B cell (primary cell): ENCODE measurements around the gene CTPS2. TPM values are rescaled to one million over a fixed set of nuclear protein-coding genes. Genes with fewer than 3 reads are reported as not detected.
A peak's percentile ranks its signal among the peaks of the same experiment; 100 is the strongest.

ENCODE experiments used
- ATAC-seq: fragments of 200-7000 bp; cut with Tn5 transposase; one replicate; pipeline ENCODE4 v1.10.0; 2021; ENCODE audit warnings: low read depth, mild to moderate bottlenecking, moderate number of reproducible peaks, moderate library complexity
- CTCF ChIA-PET: fragments of 350-600 bp; sonication (Branson Sonifier 250); formaldehyde crosslinking; loops from one replicate; lab custom pipeline; 2021; ENCODE audit warnings: antibody characterized with exemption, inconsistent platforms; lab: Charles Lee
- POLR2A ChIA-PET: fragments of 350-600 bp; sonication (Branson Sonifier 250); formaldehyde crosslinking; loops from one replicate; lab custom pipeline; 2021; ENCODE audit warnings: antibody characterized with exemption; lab: Charles Lee
- DNase-seq: peaks from one replicate; pipeline ENCODE4 v3.0.0; 2013
- H2AFZ ChIP-seq: 2 replicates; pipeline ENCODE4 v1.6.1; 2012; ENCODE audit warnings: mild to moderate bottlenecking, low read depth, low read length; ENCODE audit not compliant: insufficient read depth, poor library complexity, severe bottlenecking
- H3K27ac ChIP-seq, 2 donors: 1 replicate in 1 of 2; 2 replicates in 1 of 2; pipeline ENCODE4 v1.5.1; 2012 to 2013; ENCODE audit warnings: low read length in 2 of 2, mild to moderate bottlenecking in 2 of 2, moderate library complexity in 1 of 2
- H3K27me3 ChIP-seq, 4 experiments: fragments of 200-600 bp in 1 of 4; sonication (generic) in 1 of 4; replicated peaks in 1 of 4; 1 replicate in 2 of 4; 2 replicates in 2 of 4; pipeline versions ENCODE4 v1.6.1 to v1.7.0; 2013 to 2016; ENCODE audit warnings: low read length in 3 of 4, mild to moderate bottlenecking in 2 of 4, mixed read lengths in 1 of 4, moderate library complexity in 1 of 4; ENCODE audit not compliant: insufficient read depth in 4 of 4, control insufficient read depth in 3 of 4; ENCODE audit errors: control extremely low read depth in 1 of 4
- H3K36me3 ChIP-seq, 2 experiments: replicated peaks in 1 of 2; 1 replicate in 1 of 2; 2 replicates in 1 of 2; pipeline versions ENCODE4 v1.6.1 to v1.7.1; 2013; ENCODE audit warnings: low read length in 1 of 2; ENCODE audit not compliant: insufficient read depth in 2 of 2, control insufficient read depth in 1 of 2; ENCODE audit errors: control extremely low read depth in 1 of 2, extremely low read depth in 1 of 2
- H3K4me1 ChIP-seq, 2 donors: fragments of 200-600 bp in 1 of 2; sonication (generic) in 1 of 2; 1 replicate in 1 of 2; 2 replicates in 1 of 2; pipeline versions ENCODE4 v1.5.1 to v1.6.1; 2013 to 2017; ENCODE audit warnings: low read length in 2 of 2; ENCODE audit not compliant: control insufficient read depth in 2 of 2, insufficient read depth in 2 of 2
- H3K4me2 ChIP-seq: replicated peaks from 2 replicates; pipeline ENCODE3; 2012; ENCODE audit warnings: mild to moderate bottlenecking, low read depth, low read length; ENCODE audit not compliant: poor library complexity, severe bottlenecking
- H3K4me3 ChIP-seq, 5 experiments: fragments of 200-600 bp in 1 of 5; sonication (generic) in 1 of 5; 1 replicate in 3 of 5; 2 replicates in 2 of 5; pipeline versions ENCODE4 v1.5.1 to v1.7.0; 2011 to 2016; ENCODE audit warnings: low read length in 4 of 5, mild to moderate bottlenecking in 4 of 5, low read depth in 2 of 5, control low read depth in 1 of 5, moderate library complexity in 1 of 5; ENCODE audit not compliant: insufficient read depth in 1 of 5; ENCODE audit errors: control extremely low read depth in 1 of 5, extremely low read depth in 1 of 5
- H3K79me2 ChIP-seq: fragments of 200-600 bp; sonication (generic); one replicate; pipeline ENCODE4 v1.6.0; 2016; ENCODE audit warnings: low read length; ENCODE audit not compliant: control insufficient read depth, insufficient read depth
- H3K9ac ChIP-seq: fragments of 200-600 bp; sonication (generic); 2 replicates; pipeline ENCODE4 v1.6.1; 2017; ENCODE audit warnings: mild to moderate bottlenecking, low read length, moderate library complexity
- H3K9me3 ChIP-seq, 3 donors: one replicate each; pipeline versions ENCODE4 v1.6.1 to v1.7.1; 2013; ENCODE audit warnings: low read length in 2 of 3; ENCODE audit not compliant: control insufficient read depth in 2 of 3, insufficient read depth in 1 of 3; ENCODE audit errors: control extremely low read depth in 1 of 3
- H4K20me1 ChIP-seq: 2 replicates; pipeline ENCODE4 v1.6.0; 2012; ENCODE audit warnings: mild to moderate bottlenecking, low read length; ENCODE audit not compliant: insufficient read depth, control insufficient read depth, poor library complexity, severe bottlenecking
- H3K27ac Mint-ChIP-seq: one replicate; pipeline ENCODE4 v1.8.0; 2021; ENCODE audit warnings: mixed read lengths
- H3K27me3 Mint-ChIP-seq: one replicate; pipeline ENCODE4 v1.8.0; 2021; ENCODE audit warnings: mixed read lengths
- H3K4me1 Mint-ChIP-seq: one replicate; pipeline ENCODE4 v1.8.0; 2021; ENCODE audit warnings: mixed read lengths
- H3K4me3 Mint-ChIP-seq: one replicate; pipeline ENCODE4 v1.8.0; 2021; ENCODE audit warnings: mixed read lengths
- H3K9me3 Mint-ChIP-seq: one replicate; pipeline ENCODE4 v1.8.0; 2022; ENCODE audit warnings: mixed read lengths; ENCODE audit not compliant: insufficient read depth
- CTCF ChIP-seq: fragments of 200-600 bp; IDR thresholded peaks from one replicate; pipeline ENCODE4 v1.8.0; 2022; ENCODE audit warnings: antibody characterized with exemption, mild to moderate bottlenecking
- EZH2 ChIP-seq: IDR thresholded peaks from 2 replicates; pipeline ENCODE4 v1.6.1; 2012; ENCODE audit warnings: borderline replicate concordance, low read depth, mild to moderate bottlenecking, moderate library complexity, low read length; ENCODE audit not compliant: insufficient read depth, poor library complexity, severe bottlenecking
- WGBS: methylation state at CpG from one replicate; pipeline ENCODE4 v1.1.5; 2013; ENCODE audit warnings: missing lambda C conversion rate; ENCODE audit not compliant: insufficient coverage; 5-methylcytosine and 5-hydroxymethylcytosine counted together
- intact Hi-C: fragments of 100-400 bp; cut with micrococcal nuclease; formaldehyde crosslinking; loops from one replicate; pipeline ENCODE4 v1.10.0; 2022
- polyA plus RNA-seq: library from polyadenylated mRNA; depleted of rRNA; stranded (reverse); fragments of >200 nt; gene quantifications from 2 replicates; pipeline ENCODE4 v1.2.3, GENCODE V29; 2012
- total RNA-seq, 2 donors: library from RNA; stranded (reverse); fragments of 120-200 nt in 1 of 2; gene quantifications; 1 replicate in 1 of 2; 2 replicates in 1 of 2; pipeline versions ENCODE4 v1.2.3 to v1.2.4, GENCODE V29; 2013 to 2022

Gene CTPS2
- total and polyA plus RNA-seq, 2 donors (not counting 1 experiment from before 2014, with no cell fraction given): 2.5 to 11.7 TPM

- H3K27ac ChIP-seq: no peak overlapping the region
- no peak overlapping the region for H2AFZ ChIP-seq
- H3K36me3 ChIP-seq: no peaks in the 10 kb centered on the region
- Mint-ChIP-seq H3K27ac (no peak overlapping the region), H3K4me1 (peaks cover 25% of the 10 kb centered on the region), H3K4me3 (no peak overlapping the region), H3K27me3 (no peaks in the 10 kb centered on the region), H3K9me3 (no peaks in the 10 kb centered on the region)
- no peak overlapping the region for H3K9ac ChIP-seq
- H3K4me2 ChIP-seq: no peak overlapping the region
- ChIA-PET POLR2A (no interaction called here), CTCF (no interaction called here)
- WGBS: 100% methylated on average over 1 of the region's 8 CpGs
- H3K4me3 ChIP-seq: no peak overlapping the region
- H3K4me1 ChIP-seq: peaks cover 12 to 18% of the 10 kb centered on the region in 2 donors
- TF ChIP-seq CTCF (no peak), EZH2 (no peak)
- H3K9me3 ChIP-seq: no peaks in the 10 kb centered on the region
- ATAC-seq (no peak), DNase-seq (no peak)
- H3K79me2 ChIP-seq: peaks cover 13% of the 10 kb centered on the region
- no peaks in the 10 kb centered on the region for H4K20me1 ChIP-seq
- H3K27me3 ChIP-seq: no peaks in the 10 kb centered on the region
- intact Hi-C loops: loop anchor here (10.0 kb wide), 1 partner anchor 1020 kb away; the partner anchor contains the start of gene SCML1
Measured at GRCh38 chrX:16714504-16714903, 2.0 kb upstream of the CTPS2 start.

DNA sequence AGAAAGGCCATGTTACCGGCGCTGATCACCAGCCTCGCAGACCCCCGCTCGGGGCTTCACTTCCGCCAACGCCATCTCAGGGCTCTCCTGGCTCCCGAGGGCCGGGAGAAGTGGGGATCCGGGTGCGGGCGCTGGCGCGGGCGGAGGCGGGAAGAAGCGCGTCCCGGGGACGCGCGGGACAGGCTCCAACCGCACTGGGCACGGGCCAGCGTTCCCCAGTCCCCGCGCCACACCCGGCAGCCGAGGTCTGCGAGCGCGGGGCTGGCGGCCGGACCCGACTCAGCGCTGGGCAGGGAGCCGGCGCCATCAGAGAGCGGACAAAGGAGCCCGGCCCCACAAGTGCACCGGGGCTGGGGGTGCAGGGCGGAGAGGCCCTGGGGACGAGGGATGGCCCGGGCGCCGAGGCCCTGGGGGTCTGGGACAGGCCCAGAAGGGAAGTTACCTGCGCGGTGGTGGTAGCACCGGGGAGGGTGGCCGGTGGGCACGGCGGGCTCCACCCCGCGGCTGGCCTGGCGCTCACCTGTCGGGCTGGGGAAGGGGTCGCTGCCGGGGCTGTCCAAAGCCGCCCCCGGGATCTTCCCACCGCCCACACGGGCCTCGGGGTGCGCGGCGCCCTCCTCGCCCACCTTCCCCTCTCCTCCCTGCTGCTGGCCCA is 449 bp downstream of the CTPS2 start:
- ATAC-seq: peak; percentile 50

More for the DNA sequence above, 449 bp downstream of the CTPS2 start:
- Mint-ChIP-seq H3K27ac (peak overlapping the region; percentile 86), H3K4me1 (peaks cover 19% of the 10 kb centered on the region), H3K4me3 (peak overlapping the region; percentile 89), H3K9me3 (no peaks in the 10 kb centered on the region), H3K27me3 (no peaks in the 10 kb centered on the region)
- H3K79me2 ChIP-seq: no peaks in the 10 kb centered on the region
- H3K9ac ChIP-seq: peak overlapping the region; percentile 72
- peak; percentile 35 for DNase-seq
- no peaks in the 10 kb centered on the region for H3K36me3 ChIP-seq
- no peaks in the 10 kb centered on the region for H3K9me3 ChIP-seq
- ChIA-PET CTCF (no interaction called here), POLR2A (interaction anchor here (0.7 kb wide), 1 partner anchor 889 kb away, joined by 5 read pairs; no protein-coding TSS in a partner anchor)
- peak overlapping the region; percentile 89 for H3K4me2 ChIP-seq
- H3K27ac ChIP-seq: peak overlapping the region in 1 of 2 donors; percentile 57
- intact Hi-C loops: loop anchor here (10.0 kb wide), 1 partner anchor 1023 kb away; the partner anchor contains the start of gene SCML1
- no peak for TF ChIP-seq EZH2
- TF ChIP-seq CTCF: no peak
- WGBS: 2% methylated on average over 61 of the region's 67 CpGs
- H3K27me3 ChIP-seq: no peaks in the 10 kb centered on the region
- peak overlapping the region in 4 of 5 experiments; percentile 60 to 74 (median 68) for H3K4me3 ChIP-seq
- H3K4me1 ChIP-seq: peaks cover 12 to 13% of the 10 kb centered on the region in 2 donors
- H2AFZ ChIP-seq: peak overlapping the region; percentile 84
- H4K20me1 ChIP-seq: no peaks in the 10 kb centered on the region
